ENCODE data around the gene RORC.
"Not testable (repeated sequence)": the region's sequence is repeated elsewhere in the genome, so short reads cannot be mapped to it uniquely, and the experiment has no call there.

RORC gene

GRCh38 chr1:151831605-151832004 lies at the start of gene RORC:
TSS of gene RORC (minus strand) at chr1:151831802. CDS start at chr1:151831764, 38 bp downstream.
- no peak for DNase-seq

GRCh38 chr1:151875419-151876097 lies 44.0 kb upstream of the RORC start:
- DNase-seq = no peak

- not testable (repeated sequence) for DNase-seq
Observed at GRCh38 chr1:151872776-151873175, 41.2 kb upstream of the RORC start.

- no peak for DNase-seq
Observed at GRCh38 chr1:151871284-151872030, 39.9 kb upstream of the RORC start.

GRCh38 chr1:151868486-151868885 lies 36.9 kb upstream of the RORC start:
- no peak for DNase-seq

- DNase-seq = no peak
Observed at GRCh38 chr1:151867765-151868411, 36.3 kb upstream of the RORC start.

- DNase-seq = no peak
Observed at GRCh38 chr1:151867321-151867720, 35.7 kb upstream of the RORC start.

GRCh38 chr1:151864411-151864810 lies 32.8 kb upstream of the RORC start:
- DNase-seq = no peak

GRCh38 chr1:151862604-151863003 lies 31.0 kb upstream of the RORC start:
- DNase-seq = no peak

- DNase-seq = no peak
Observed at GRCh38 chr1:151860504-151861187, 29.0 kb upstream of the RORC start.

GRCh38 chr1:151859891-151860293 lies 28.3 kb upstream of the RORC start:
- no peak for DNase-seq

- DNase-seq = no peak
Observed at GRCh38 chr1:151858886-151859665, 27.5 kb upstream of the RORC start.

GRCh38 chr1:151858030-151858746 lies 26.6 kb upstream of the RORC start:
- no peak for DNase-seq

- no peak for DNase-seq
Observed at GRCh38 chr1:151855933-151856332, 24.3 kb upstream of the RORC start.

- DNase-seq = not testable (repeated sequence)
Observed at GRCh38 chr1:151855516-151855915, 23.9 kb upstream of the RORC start.

GRCh38 chr1:151854658-151855057 lies 23.1 kb upstream of the RORC start:
- DNase-seq = no peak

GRCh38 chr1:151853411-151853943 lies 21.9 kb upstream of the RORC start, which contains the start of gene THEM5:
TSS of gene THEM5 (minus strand) at chr1:151853712. CDS start at chr1:151853565, 147 bp downstream.
- no peak for DNase-seq

GRCh38 chr1:151852733-151853132 lies 21.1 kb upstream of the RORC start:
- DNase-seq = no peak

- DNase-seq = no peak
Observed at GRCh38 chr1:151851886-151852285, 20.3 kb upstream of the RORC start.

GRCh38 chr1:151849871-151850270 lies 18.3 kb upstream of the RORC start:
- DNase-seq = no peak

GRCh38 chr1:151849126-151849525 lies 17.5 kb upstream of the RORC start:
- no peak for DNase-seq
